T-helper 1 cell (primary cell): ENCODE data around the gene STAT5B.
"Not testable (repeated sequence)": the region's sequence is repeated elsewhere in the genome, so short reads cannot be mapped to it uniquely, and the experiment has no call there.

Experiments
- DNase-seq, 5 donors: peaks; one replicate each; pipeline ENCODE4 v3.0.0-alpha.2; 2012 to 2020

Gene STAT5B

DNA sequence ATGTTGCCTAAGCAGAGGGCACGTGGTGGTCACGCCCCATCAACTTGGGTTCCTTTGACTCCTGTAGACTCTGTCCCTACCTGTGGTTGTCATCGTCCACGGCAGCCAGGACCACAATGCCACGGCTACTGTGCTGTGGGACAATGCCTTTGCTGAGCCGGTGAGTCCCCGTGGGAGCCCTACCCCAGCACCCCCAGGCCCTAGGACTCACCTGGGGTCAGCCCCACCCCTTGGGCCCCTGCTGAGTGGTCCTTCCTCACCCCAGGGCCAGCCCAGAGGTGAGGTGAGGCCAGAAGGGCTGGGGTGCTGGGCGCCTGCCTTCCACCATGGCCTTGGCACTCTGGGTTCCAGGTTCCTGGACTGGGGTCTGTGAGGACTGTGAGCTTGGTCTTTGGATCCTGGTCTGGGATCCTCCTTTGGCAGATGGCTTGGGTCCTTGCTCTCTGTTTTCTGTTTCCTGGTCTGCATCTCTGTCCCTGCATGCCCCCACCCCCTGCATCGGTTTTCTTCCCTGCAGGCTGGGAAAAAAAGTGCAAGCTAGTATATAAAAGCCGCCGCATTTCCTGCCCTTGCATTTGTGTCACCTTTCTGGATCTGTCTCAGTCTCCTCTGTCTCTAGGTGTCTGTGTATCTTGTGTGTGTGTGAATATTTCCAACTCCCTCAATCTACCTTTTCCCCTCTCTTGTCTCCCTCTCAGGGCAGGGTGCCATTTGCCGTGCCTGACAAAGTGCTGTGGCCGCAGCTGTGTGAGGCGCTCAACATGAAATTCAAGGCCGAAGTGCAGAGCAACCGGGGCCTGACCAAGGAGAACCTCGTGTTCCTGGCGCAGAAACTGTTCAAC is 29.6 kb upstream of the STAT5B start:
- no peak for DNase-seq

DNA sequence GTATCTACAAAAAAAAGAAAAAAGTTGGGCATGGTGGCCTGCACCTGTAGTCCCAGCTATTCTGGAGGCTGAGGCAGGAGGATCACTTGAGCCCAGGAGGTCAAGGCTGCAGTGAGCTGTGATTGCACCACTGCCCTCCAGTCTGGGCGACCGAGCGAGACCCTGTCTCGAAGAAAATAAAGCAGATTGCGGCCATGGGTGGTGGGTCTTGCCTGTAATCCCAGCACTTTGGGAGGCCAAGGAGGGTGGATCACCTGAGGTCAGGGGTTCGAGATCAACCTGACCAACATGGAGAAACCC is 28.8 kb upstream of the STAT5B start:
- DNase-seq = not testable (repeated sequence)

DNA sequence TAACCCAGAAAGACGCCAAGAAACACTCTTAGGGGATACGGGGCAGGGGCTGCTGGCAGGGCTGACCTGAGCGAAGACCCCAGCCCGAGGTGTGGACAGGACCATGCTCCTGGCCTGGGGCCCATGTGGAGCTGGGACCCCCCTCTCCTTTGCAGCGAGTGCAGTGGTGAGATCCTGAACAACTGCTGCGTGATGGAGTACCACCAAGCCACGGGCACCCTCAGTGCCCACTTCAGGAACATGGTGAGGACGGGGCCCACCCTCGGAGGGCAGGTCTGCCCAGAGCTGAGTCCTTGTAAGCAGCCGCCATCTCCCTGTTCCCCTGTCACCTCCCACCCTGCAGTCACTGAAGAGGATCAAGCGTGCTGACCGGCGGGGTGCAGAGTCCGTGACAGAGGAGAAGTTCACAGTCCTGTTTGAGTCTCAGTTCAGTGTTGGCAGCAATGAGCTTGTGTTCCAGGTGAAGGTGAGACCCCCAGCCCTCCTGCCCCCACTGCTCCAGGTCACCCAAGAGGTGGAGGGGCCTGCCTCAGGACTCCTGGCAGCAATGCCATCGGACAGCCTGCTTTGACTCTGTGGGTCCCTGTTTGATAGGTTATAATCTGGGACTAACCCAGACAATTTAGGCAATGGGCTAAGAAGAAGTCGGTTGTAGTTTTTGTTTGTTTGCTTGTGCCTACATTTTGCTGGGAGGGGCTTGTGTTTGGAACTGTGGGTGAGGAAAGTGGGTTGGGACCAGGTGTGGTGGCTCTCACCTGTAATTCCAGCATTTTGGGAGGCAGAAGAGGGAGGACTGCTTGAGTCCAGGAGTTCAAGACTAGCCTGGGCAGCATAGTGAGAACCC is 28.2 kb upstream of the STAT5B start:
- DNase-seq = no peak

DNA sequence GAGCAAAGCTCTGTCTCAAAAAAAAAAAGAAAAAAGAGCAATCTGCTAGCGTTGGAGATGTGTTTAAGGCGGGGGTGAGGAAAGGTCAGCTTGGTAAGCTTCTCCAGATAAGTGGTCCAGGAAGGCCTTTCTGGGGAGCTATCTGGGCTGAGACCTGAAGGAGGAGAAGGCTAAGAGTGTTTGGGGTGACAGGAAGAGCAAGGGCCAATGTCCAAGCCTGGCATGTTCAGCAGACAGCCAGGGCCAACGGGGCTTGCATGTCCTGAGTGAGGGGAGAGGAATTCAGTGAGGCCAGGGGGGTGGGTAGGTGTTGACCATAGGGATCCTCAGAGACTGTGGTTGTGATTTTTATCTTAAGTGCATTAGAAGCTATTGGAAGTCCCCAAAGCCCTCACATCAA is 27.5 kb upstream of the STAT5B start:
- DNase-seq = no peak

DNA sequence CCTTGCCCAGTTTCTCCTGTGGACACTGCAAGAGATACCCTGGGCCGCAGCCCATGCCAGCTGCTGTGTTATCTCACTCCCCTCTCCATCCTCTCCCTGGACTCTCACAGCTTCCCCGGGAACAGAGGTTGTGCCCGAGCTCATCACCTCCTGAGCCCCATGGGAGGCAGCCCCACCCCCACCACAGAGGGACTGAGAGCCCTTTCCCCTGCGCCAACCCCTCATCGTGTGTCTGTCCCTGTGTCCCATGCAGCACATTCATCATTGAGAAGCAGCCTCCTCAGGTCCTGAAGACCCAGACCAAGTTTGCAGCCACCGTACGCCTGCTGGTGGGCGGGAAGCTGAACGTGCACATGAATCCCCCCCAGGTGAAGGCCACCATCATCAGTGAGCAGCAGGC is 24.8 kb upstream of the STAT5B start:
- no peak for DNase-seq

DNA sequence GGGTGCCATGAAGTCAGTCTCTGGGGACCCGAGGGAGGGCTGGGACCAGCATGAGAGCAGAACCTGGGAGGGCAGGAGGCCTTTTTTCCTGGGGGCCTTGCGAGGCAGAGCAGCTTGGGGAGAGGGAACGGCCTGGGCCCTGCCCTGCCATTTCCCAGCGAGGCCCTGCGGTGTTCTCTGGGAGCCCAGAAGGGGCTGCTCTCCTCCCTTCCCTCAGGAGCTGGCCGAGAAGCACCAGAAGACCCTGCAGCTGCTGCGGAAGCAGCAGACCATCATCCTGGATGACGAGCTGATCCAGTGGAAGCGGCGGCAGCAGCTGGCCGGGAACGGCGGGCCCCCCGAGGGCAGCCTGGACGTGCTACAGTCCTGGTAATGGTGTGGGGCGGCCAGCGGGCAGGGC is 23.7 kb upstream of the STAT5B start:
- DNase-seq = not testable (repeated sequence)

DNA sequence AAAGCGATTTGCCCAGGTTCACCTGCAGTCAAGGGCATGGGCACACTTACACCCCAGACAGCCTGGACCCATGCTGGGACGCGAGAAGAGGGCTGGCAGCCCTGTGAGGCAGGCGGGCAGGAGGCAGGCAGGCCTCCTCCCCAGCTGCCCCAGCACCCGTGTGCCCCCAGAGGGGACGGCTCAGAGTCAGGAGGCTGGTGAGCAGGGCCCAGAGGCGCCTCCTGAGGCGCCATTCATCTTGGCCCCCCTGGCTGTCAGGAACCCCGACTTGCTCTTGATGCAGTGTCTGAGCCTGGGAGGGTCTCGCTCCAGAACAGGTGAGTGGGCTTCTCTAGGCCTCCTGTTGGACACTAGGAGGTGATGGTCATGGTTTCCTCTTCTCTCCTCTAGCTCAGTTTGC is 23.2 kb upstream of the STAT5B start:
- not testable (repeated sequence) for DNase-seq

DNA sequence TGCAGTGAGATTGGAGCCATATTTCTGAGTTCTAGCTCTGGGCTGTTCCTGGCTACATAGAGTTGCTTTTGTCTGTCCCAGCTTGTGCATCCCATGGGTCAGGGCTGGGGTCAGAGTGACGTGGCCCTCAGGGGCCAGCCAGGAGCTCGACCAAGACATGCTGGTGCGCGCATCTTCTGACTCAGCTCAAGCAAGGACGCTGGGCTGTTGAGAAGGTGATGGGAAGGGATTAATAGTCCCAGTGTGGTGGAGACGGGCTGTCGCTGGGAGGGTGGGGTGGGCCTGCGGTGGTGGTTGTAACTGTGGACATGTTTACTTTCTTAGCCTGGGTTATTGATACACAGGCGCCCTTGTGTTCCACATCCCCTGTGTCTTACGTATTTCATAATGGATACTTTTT is 21.6 kb upstream of the STAT5B start:
- not testable (repeated sequence) for DNase-seq

DNA sequence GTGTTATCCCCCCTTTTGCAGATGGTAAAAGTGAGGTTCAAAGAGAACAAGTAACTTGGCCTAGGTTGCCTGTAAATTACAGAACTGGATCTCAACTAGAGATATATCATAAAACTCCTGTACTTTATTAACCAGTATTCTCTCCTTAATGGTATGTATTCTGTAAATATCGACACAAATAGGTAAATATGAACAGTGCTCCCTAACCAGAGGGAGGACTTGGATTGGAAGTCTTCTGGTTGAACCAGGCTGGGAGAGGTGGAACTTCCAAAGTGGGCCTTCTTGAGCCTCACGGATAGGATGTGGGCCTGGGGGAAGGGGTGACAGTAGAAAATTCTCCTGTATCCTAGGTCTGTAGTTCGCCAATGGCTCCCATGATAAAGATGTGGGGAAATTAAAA is 19.8 kb upstream of the STAT5B start:
- no peak for DNase-seq

DNA sequence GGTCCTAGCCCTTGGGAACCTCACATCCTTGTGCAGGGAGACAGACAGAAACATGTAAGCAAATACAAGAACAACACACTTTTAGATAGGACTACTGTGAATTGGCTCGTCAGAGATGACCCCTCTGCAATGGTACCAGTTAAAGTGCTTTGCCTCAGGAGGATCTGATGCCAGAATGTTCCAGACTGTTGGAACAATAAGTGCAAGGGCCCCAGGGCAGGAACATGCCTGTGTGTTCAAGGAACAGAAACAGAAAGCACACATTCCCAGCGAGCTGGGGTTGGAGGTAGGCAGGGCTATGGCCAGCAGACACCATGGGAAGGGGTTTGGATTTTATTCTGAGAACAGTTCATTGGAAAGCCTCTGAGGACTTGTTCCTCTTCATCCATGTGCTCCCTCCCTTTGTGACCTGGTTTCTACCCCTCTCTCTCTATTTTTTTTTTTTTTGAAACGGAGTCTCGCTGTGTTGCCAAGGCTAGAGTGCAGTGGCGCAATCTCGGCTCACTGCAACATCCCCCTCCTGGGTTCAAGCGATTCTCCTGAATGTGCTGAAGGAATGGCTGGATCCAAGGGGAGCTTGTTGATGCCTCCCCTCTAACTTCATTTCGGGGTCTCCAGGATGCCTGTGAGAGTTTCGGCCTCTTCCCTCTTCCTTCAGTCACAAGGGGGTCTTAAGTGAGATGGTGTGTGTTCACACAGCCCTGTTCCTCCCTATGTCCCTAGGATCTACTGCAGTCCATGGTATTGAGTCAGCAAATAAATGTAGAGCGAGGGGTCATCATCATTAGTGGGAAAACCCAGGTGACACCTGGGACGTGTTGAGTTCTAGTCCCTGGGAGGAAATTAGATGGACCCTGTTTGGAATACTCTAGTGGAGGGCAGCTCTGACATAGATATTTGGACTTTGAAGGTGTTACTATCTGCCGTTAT is 18.5 kb upstream of the STAT5B start:
- DNase-seq = no peak

DNA sequence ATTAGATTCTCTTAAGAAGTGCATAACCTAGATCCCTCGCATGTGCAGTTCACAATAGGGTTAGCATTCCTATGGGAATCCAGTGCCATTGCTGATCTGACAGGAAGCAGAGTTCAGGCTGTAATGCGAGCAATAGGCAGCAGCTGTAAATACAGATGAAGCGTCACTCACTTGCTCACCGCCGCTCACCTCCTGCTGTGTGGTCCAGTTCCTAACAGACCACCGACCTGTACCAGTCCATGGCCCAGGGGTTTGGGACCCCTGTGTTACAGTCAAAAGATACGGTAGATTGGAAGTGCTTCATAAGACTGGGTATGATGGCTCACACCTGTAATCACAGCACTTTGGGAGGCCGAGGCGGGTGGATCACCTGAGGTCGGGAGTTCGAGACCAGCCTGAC is 14.9 kb upstream of the STAT5B start:
- DNase-seq = no peak

DNA sequence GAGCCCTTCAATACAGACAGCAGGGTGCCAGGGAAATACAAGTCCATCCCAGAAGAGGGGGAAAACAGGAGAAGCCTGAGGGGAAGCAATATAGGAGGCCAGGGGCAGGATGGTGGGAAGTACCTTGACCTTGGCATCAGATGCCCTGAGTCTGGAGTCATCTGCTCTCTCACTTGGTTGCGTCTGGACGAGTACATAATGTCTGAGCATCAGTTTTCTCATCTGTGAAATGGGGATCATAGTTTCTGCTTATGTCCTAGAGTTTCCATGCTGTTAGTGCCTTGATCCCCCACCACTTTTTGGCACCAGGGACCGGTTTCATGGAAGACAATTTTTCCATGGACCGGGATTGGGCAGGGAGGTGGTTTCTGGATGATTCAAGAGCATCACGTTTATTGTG is 14.4 kb upstream of the STAT5B start:
- DNase-seq = no peak

DNA sequence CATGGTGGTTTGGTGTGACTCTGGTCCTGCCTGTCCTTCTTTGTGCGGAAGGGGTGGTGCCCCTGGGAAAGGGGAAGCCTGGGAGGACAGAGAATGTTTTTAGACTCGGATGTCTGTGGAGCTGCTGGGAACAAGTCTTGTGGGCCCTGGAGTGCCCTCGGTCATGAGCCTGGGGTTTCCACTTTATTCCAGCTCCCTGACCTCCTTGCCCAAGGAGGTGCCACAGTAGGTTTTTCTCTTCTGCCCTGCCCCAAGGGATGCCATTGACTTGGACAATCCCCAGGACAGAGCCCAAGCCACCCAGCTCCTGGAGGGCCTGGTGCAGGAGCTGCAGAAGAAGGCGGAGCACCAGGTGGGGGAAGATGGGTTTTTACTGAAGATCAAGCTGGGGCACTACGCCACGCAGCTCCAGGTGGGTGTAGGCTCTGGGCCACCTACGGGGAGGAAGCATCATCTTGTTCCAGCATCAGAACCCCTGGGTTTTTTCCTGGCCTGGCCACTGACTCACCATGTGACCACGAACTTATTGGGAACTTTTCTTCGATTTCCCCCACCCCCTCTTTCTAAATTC is 13.5 kb upstream of the STAT5B start:
- peak in 1 of 5 donors; percentile 24 for DNase-seq

DNA sequence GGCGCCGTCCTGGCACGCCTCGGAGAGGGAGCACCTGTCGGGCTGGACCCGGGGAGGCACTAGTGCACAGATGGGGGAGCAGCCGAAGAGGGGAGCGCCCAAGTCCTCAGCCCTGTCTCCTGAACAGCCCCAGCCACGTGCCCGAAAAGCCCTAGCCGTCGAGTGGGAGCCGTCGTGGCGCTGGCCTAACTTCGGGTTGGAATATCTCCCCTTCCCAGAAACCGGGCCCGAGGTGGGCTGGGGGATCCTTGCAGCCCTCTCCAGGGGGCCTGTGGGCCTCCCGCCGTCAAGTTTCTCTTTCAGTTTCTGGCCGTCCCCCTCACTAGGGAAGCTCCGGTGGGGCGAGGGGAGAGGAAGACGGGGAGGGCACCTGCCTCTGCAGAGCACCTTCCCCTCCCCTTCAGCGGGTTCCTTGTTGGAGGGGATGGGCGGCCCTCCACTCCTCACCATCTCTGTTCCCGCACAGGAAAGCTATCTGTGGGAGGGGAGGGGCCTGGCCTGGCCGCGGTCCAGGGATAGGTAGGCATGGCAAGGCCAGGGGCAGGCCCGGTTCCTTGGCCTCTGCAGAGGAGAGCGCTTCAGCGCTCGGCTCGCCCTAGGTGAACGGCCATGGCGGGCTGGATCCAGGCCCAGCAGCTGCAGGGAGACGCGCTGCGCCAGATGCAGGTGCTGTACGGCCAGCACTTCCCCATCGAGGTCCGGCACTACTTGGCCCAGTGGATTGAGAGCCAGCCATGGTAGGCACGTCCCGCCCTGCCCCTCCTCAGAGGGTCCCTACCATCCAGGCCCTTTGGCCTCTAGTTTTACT is 12.8 kb upstream of the STAT5B start:
- peak; percentile 39 to 54 (median 42) for DNase-seq

DNA sequence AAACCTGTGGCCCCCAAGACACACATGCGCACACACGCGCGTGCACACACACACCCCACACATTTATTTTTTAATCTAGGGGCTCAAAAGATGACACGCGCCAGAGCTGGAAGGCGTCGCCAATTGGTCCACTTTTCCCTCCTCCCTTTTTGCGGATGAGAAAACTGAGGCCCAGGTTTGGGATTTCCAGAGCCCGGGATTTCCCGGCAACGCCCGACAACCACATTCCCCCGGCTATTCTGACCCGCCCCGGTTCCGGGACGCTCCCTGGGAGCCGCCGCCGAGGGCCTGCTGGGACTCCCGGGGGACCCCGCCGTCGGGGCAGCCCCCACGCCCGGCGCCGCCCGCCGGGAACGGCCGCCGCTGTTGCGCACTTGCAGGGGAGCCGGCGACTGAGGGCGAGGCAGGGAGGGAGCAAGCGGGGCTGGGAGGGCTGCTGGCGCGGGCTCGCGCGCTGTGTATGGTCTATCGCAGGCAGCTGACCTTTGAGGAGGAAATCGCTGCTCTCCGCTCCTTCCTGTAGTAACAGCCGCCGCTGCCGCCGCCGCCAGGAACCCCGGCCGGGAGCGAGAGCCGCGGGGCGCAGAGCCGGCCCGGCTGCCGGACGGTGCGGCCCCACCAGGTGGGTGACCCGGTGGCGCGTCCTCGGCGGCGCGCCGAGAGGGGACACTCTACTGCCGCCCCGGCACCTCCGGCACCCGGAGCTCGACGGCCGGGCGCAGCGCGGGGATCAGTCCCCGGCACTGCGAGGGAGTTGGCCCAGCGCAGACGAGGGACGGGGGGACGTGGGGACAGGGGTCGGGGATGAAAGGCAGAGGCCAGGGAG is 12.0 kb upstream of the STAT5B start, which contains the start of gene STAT5A:
TSS of gene STAT5A (plus strand) at position 522 of the 826 bp plus-strand sequence. CDS start 914 bp downstream, outside the sequence.
- DNase-seq = peak; percentile 64 to 84 (median 76)

DNA sequence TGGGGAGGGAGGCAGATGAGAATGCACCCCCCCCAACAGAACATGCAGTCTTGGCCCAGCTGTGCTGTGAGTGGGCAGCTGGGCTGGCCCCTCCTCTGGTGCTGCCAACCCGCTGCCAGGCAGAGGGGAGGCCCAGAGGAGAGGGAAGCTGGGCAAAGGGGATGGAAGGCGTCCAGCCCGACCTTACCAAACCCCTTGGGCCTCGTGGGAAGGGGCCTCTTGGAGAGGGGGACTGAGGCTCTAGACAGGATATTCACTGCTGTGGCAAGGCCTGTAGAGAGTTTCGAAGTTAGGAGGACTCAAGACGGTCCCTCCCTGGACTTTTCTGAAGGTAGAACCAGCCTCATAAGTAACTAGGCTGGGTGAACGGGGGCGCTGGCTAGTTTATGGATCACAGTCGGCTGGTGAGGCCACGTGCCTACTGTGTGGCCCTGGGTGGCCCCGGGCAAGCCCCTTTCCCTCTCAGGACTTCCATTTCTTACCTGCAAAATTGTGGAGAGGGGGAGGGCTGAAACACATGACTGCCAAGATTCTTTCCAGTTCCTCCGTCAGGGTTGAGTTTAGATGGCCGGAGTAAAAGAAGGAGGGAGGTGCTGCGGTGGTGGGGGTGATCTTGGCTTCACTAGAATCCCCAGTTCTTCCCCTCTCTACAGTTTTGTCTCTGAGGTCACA is 11.2 kb upstream of the STAT5B start:
- DNase-seq = peak in 3 of 5 donors; percentile 25 to 71 (median 31)

DNA sequence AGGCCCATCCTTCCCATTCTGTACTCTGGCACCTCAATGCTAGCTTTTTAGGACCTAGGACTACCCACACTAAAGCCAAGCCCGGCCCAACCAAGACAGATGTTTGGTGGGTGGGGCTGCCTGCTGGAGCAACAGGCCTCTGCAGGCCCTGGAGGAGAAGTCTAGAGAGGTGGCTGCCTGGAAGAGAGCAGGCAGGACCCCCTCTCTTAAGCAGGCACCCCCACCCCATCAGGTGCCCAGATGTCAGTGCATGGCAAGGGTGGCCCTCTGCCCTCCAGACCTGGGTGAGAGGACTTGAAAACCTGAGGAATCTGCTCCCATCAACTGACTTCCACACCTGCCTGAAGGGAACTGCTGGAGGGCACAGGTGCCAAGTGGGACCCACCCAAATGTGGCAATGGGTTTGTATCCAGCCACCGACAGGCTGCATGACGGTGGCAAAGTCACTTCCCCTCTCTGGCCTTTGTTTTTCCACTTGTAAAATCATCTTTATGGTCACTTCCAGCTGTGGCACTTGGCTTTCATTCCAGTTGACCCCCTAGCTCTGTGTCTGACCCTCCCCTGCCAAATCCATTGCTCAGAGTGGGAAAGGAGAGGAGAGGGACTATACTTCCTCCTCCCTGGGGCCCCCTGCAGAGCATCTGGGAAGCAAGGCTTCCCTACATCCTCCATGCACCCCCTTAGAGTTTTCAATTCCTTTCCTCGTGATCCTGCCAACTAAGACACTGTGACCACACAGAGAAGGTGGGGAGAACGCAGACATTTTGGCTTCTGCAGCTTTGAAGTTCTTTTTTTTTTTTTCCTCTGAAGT is 10.4 kb upstream of the STAT5B start:
- no peak for DNase-seq

DNA sequence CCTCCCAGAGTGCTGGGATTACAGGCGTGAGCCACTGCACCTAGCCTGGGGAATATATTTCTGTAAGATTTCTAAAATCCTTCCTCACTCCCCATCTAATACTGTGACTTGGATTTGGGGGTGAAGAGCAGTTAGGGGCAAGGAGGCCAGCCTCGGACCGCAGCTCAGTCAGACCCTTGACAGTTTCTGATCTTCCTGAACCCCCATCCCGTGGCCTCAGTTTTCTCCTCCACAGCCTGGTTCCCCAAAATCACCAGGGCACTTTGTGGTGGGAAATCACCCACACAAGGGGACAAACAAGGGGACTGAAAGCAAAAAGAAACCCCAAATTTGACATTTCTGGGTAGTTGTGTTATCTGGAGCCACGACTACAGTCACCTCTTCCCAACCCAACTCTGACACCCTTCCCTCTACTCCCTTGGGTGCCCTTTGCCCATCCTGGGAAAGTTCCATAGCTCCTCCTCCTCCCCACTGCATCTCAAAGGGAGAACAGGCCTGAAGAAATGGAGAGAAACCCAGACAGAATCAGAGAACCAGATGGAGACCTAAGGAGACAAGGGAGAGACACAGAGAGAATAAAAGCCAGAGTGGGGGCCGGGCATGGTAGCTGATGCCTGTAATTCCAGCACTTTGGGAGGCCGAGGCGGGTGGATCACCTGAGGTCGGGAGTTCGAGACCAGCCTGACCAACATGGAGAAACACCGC is 9.3 kb upstream of the STAT5B start:
- no peak for DNase-seq

DNA sequence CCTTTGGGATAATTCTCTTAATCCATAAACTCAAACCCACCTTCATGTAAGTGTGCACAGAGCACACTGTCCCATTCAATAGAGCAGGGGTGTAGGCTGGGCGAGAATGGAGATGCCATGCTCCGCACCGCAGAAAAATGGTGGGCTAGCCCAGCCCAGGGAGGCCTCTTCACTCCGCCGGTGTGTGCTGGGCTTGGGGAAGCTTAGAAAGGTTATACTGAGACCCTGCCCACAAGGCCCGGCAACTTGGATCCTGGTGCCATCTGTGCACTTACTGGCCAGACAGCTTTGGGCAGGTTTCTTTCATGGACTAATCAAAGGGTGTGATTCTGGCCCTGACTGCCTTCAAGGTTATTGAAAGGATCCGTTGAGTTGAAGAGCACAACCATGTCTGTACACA is 8.4 kb upstream of the STAT5B start:
- DNase-seq = no peak
